WTC11 (cell line): Measurements from ENCODE around the gene WDR62. TPM values are rescaled to one million over a fixed set of nuclear protein-coding genes. Genes with fewer than 3 reads are reported as not detected.

Experiments
- ATF6 ChIP-seq: sonication (generic); formaldehyde crosslinking; IDR thresholded peaks from 2 replicates; pipeline ENCODE4 v1.8.1; 2023; ENCODE audit warnings: mild to moderate bottlenecking, missing genetic modification reagents
- CDX4 ChIP-seq: fragments of 250-450 bp; sonication (Bioruptor Pico); IDR thresholded peaks from 2 replicates; pipeline ENCODE4 v1.9.0; 2021; ENCODE audit warnings: moderate library complexity, mild to moderate bottlenecking, inconsistent platforms, borderline replicate concordance
- CTCF ChIP-seq: fragments of 200-600 bp; IDR thresholded peaks from 2 replicates; pipeline ENCODE4 v1.8.0; 2022; ENCODE audit warnings: antibody characterized with exemption
- E2F4 ChIP-seq: sonication (generic); formaldehyde crosslinking; IDR thresholded peaks from 2 replicates; pipeline ENCODE4 v1.8.1; 2022; ENCODE audit warnings: low read depth, mild to moderate bottlenecking, moderate library complexity, missing genetic modification reagents, borderline replicate concordance
- EMX1 ChIP-seq: fragments of 250-450 bp; sonication (Bioruptor Pico); IDR thresholded peaks from 2 replicates; pipeline ENCODE4 v1.8.0; 2021; ENCODE audit warnings: mild to moderate bottlenecking
- FOXP4 ChIP-seq: sonication (generic); formaldehyde crosslinking; IDR thresholded peaks from 2 replicates; pipeline ENCODE4 v1.8.0; 2022; ENCODE audit warnings: mild to moderate bottlenecking, missing genetic modification reagents
- HMGA2 ChIP-seq: fragments of 250-450 bp; sonication (Bioruptor Pico); IDR thresholded peaks from 2 replicates; pipeline ENCODE4 v1.4.0; 2021; ENCODE audit warnings: mild to moderate bottlenecking, moderate library complexity
- JAZF1 ChIP-seq: fragments of 250-450 bp; sonication (Bioruptor Pico); IDR thresholded peaks from 2 replicates; pipeline ENCODE4 v1.9.0; 2021; ENCODE audit warnings: moderate library complexity, mild to moderate bottlenecking, inconsistent platforms
- MLX ChIP-seq: sonication (generic); formaldehyde crosslinking; IDR thresholded peaks from 2 replicates; pipeline ENCODE4 v1.8.1; 2023; ENCODE audit warnings: mild to moderate bottlenecking, missing genetic modification reagents, moderate library complexity
- PREB ChIP-seq: sonication (generic); formaldehyde crosslinking; IDR thresholded peaks from 2 replicates; pipeline ENCODE4 v1.8.1; 2022; ENCODE audit warnings: mild to moderate bottlenecking, missing genetic modification reagents, moderate library complexity, borderline replicate concordance
- SOX15 ChIP-seq: fragments of 250-450 bp; sonication (Bioruptor Pico); IDR thresholded peaks from 2 replicates; pipeline ENCODE4 v1.9.0; 2021; ENCODE audit warnings: mild to moderate bottlenecking
- TCF7 ChIP-seq: sonication (generic); formaldehyde crosslinking; IDR thresholded peaks from 2 replicates; pipeline ENCODE4 v1.8.0; 2022; ENCODE audit warnings: mild to moderate bottlenecking, low read depth, missing genetic modification reagents, moderate library complexity
- TEAD1 ChIP-seq: sonication (generic); formaldehyde crosslinking; IDR thresholded peaks from 2 replicates; pipeline ENCODE4 v1.8.0; 2022; ENCODE audit warnings: mild to moderate bottlenecking, missing genetic modification reagents
- TP53 ChIP-seq: sonication (generic); formaldehyde crosslinking; IDR thresholded peaks from 2 replicates; pipeline ENCODE4 v1.8.1; 2023; ENCODE audit warnings: mild to moderate bottlenecking, missing genetic modification reagents
- ZNF121 ChIP-seq: sonication (generic); formaldehyde crosslinking; IDR thresholded peaks from 2 replicates; pipeline ENCODE4 v1.8.0; 2023; ENCODE audit warnings: missing genetic modification reagents
- ZNF232 ChIP-seq: sonication (generic); formaldehyde crosslinking; IDR thresholded peaks from 2 replicates; pipeline ENCODE4 v1.8.0; 2022; ENCODE audit warnings: mild to moderate bottlenecking, missing genetic modification reagents
- ZNF281 ChIP-seq: sonication (generic); formaldehyde crosslinking; IDR thresholded peaks from 2 replicates; pipeline ENCODE4 v1.8.0; 2023; ENCODE audit warnings: mild to moderate bottlenecking, missing genetic modification reagents
- ZNF317 ChIP-seq: sonication (generic); formaldehyde crosslinking; IDR thresholded peaks from 2 replicates; pipeline ENCODE4 v1.8.1; 2023; ENCODE audit warnings: low read depth, mild to moderate bottlenecking, moderate library complexity, missing genetic modification reagents, borderline replicate concordance
- ZNF416 ChIP-seq: fragments of 250-450 bp; sonication (Bioruptor Pico); IDR thresholded peaks from 2 replicates; pipeline ENCODE4 v1.9.0; 2021; ENCODE audit warnings: mild to moderate bottlenecking, inconsistent platforms
- ZSCAN18 ChIP-seq: fragments of 250-450 bp; sonication (Bioruptor Pico); IDR thresholded peaks from 2 replicates; pipeline ENCODE4 v2.1.2; 2022; ENCODE audit warnings: mild to moderate bottlenecking, moderate library complexity
- total RNA-seq: library from RNA; stranded (reverse); gene quantifications from 3 replicates; pipeline ENCODE4 v1.2.3, GENCODE V29; 2021

Gene WDR62
- total RNA-seq, 1 experiment from 2014 or later = 40.0 TPM

- no peak for TF ChIP-seq PREB
- no peak for TF ChIP-seq ZNF121 (CRISPR knock-in tag)
- no peak for TF ChIP-seq ATF6 (CRISPR knock-in tag)
- TF ChIP-seq ZSCAN18 (CRISPR knock-in tag) = no peak
- peak; percentile 83; the same call in 1 of the 2 replicates for TF ChIP-seq TEAD1 (CRISPR knock-in tag)
- TF ChIP-seq TCF7 (CRISPR knock-in tag) = 0 out of 2 replicates have a peak, but pooled peaks have one; percentile 40
- TF ChIP-seq EMX1 (CRISPR knock-in tag) = no peak
- no peak for TF ChIP-seq E2F4 (CRISPR knock-in tag)
- TF ChIP-seq MLX (CRISPR knock-in tag) = no peak
- TF ChIP-seq ZNF281 (CRISPR knock-in tag) = peak; percentile 67; the same call in 1 of the 2 replicates
- TF ChIP-seq TP53 = peak; percentile 83; the same call in 1 of the 2 replicates
- no peak for TF ChIP-seq SOX15
- no peak for TF ChIP-seq ZNF317 (CRISPR knock-in tag)
- no peak for TF ChIP-seq HMGA2
- no peak for TF ChIP-seq JAZF1 (CRISPR knock-in tag)
- TF ChIP-seq CTCF = no peak
- TF ChIP-seq ZNF416 (CRISPR knock-in tag) = no peak
- no peak for TF ChIP-seq CDX4
- peak; percentile 14; the same call in 1 of the 2 replicates for TF ChIP-seq ZNF232 (CRISPR knock-in tag)
- no peak; the same call in 1 of the 2 replicates for TF ChIP-seq FOXP4 (CRISPR knock-in tag)
These were observed 60.2 kb downstream of the WDR62 start, which contains the start of gene POLR2I (continued) for GRCh38 chr19:36114721-36115452.
